Activated CD4-positive, CD25-positive, alpha-beta regulatory T cell (primary cell): ENCODE measurements around the gene PCDHB11.
"Not testable (repeated sequence)": the region's sequence is repeated elsewhere in the genome, so short reads cannot be mapped to it uniquely, and the experiment has no call there.

ENCODE experiments used
- DNase-seq, 4 experiments: peaks; one replicate each; lab custom pipeline; 2025; lab: John Stamatoyannopoulos, UW

Gene PCDHB11

DNA sequence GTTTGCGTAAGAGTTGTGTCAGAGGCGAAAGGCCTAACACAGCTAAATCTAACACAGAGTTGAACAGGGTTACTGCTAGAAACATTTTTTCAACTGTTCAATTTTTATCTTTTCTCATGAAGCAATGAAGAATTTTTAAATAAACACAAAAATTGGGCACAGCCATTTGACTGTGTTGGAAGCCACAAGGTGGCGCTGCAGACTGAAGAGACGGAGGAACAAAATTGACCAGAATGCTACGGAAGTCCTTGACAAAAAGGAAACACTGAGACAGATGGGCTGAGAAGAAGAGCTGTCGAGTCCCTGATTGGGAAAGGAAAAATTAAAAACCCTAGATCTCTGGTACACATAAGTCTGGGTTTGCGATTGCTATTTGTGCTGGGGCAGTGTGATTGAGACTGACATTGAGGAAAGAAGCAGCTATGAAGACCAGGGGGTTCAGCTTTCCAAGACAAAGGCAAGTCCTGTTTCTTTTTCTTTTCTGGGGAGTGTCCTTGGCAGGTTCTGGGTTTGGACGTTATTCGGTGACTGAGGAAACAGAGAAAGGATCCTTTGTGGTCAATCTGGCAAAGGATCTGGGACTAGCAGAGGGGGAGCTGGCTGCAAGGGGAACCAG lies 12.4 kb upstream of the PCDHB11 start, which contains the start of gene PCDHB9:
Gene PCDHB9, plus strand, starts transcription at position 265 of the 616 bp plus-strand sequence. Its CDS starts 158 bp downstream, at position 423.
- no peak for DNase-seq

DNA sequence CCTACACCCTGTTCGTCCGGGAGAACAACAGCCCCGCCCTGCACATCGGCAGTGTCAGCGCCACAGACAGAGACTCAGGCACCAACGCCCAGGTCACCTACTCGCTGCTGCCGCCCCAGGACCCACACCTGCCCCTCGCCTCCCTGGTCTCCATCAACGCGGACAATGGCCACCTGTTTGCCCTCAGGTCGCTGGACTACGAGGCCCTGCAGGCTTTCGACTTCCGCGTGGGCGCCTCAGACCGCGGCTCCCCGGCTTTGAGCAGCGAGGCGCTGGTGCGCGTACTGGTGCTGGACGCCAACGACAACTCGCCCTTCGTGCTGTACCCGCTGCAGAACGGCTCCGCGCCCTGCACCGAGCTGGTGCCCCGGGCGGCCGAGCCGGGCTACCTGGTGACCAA lies 10.7 kb upstream of the PCDHB11 start:
- not testable (repeated sequence) for DNase-seq

DNA sequence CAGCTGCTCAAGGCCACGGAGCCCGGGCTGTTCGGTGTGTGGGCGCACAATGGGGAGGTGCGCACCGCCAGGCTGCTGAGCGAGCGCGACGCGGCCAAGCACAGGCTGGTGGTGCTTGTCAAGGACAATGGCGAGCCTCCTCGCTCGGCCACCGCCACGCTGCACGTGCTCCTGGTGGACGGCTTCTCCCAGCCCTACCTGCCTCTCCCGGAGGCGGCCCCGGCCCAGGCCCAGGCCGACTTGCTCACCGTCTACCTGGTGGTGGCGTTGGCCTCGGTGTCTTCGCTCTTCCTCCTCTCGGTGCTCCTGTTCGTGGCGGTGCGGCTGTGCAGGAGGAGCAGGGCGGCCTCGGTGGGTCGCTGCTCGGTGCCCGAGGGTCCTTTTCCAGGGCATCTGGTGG lies 10.3 kb upstream of the PCDHB11 start:
- DNase-seq = not testable (repeated sequence)

DNA sequence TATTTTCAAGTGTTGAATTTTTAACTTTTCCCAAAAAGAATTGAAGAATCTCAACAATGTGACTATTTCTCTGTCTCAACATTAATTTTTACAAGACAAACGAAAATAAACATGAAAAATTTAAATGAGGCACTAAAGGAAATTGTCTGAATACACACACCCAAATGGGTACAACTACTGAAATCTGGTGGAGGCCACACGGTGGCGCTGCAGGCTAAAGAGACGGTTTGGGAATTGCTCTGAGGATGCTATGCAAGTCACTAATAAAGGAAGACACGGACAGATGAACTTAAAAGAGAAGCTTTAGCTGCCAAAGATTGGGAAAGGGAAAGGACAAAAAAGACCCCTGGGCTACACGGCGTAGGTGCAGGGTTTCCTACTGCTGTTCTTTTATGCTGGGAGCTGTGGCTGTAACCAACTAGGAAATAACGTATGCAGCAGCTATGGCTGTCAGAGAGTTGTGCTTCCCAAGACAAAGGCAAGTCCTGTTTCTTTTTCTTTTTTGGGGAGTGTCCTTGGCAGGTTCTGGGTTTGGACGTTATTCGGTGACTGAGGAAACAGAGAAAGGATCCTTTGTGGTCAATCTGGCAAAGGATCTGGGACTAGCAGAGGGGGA lies 7.2 kb upstream of the PCDHB11 start, which contains the start of gene PCDHB10:
Gene PCDHB10, plus strand, starts transcription at position 244 of the 616 bp plus-strand sequence. Its CDS starts 200 bp downstream, at position 444.
- DNase-seq = no peak

DNA sequence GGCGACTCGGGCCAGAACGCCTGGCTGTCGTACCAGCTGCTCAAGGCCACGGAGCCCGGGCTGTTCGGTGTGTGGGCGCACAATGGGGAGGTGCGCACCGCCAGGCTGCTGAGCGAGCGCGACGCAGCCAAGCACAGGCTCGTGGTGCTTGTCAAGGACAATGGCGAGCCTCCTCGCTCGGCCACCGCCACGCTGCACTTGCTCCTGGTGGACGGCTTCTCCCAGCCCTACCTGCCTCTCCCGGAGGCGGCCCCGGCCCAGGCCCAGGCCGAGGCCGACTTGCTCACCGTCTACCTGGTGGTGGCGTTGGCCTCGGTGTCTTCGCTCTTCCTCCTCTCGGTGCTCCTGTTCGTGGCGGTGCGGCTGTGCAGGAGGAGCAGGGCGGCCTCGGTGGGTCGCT lies 5.1 kb upstream of the PCDHB11 start:
- DNase-seq = not testable (repeated sequence)

DNA sequence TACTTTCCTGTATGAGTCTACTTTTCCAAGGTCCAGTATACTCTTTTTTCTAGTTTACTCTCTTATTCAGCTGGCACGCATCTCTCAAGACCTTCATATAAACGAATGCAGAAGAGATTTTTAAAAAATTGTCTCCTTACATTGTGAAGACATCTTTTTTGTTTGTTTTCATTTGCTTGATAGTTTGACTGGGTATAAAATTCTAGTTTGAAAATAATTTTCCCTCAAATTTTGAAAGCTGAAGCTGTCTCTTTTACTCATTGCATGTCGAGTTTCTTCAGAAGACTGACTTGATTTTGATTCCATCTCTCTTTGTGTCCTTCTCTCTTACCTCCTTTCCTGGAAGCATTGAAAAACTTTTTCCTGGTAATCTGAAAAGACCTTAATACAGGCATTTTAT lies 3.1 kb upstream of the PCDHB11 start:
- DNase-seq = no peak

DNA sequence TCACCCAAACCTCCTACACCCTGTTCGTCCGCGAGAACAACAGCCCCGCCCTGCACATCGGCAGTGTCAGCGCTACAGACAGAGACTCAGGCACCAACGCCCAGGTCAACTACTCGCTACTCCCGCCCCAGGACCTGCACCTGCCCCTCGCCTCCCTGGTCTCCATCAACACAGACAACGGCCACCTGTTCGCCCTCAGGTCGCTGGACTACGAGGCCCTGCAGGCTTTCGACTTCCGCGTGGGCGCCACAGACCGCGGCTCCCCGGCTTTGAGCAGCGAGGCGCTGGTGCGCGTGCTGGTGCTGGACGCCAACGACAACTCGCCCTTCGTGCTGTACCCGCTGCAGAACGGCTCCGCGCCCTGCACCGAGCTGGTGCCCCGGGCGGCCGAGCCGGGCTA lies 1.7 kb downstream of the PCDHB11 start:
- DNase-seq = not testable (repeated sequence)

DNA sequence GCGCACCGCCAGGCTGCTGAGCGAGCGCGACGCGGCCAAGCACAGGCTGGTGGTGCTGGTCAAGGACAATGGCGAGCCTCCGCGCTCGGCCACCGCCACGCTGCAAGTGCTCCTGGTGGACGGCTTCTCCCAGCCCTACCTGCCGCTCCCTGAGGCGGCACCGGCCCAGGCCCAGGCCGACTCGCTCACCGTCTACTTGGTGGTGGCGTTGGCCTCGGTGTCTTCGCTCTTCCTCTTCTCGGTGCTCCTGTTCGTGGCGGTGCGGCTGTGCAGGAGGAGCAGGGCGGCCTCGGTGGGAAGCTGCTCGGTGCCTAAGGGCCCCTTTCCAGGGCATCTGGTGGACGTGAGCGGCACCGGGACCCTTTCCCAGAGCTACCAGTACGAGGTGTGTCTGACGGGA lies 2.2 kb downstream of the PCDHB11 start:
- not testable (repeated sequence) for DNase-seq

DNA sequence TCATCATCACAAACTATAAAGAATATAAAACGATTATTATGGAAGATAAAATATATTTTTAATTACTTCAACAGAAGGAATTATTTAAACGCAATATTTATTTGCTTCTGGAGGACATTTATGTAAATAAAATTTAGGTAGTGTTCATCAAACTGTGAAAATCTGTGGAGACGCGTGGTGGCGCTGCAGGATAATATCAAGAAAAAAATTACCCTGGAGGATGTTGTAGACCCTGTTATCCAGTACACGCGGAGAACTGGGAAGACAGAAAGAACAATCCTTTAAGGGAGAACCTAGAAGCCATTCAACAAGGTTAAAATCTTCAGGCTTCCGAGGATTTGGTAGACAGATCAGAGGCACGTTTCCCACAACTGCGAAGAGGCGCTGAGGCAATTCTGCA lies 9.1 kb downstream of the PCDHB11 start, which contains the start of gene PCDHB12:
Gene PCDHB12, plus strand, starts transcription at position 242 of the 400 bp plus-strand sequence. CDS start 189 bp downstream, outside the sequence.
- DNase-seq = no peak

DNA sequence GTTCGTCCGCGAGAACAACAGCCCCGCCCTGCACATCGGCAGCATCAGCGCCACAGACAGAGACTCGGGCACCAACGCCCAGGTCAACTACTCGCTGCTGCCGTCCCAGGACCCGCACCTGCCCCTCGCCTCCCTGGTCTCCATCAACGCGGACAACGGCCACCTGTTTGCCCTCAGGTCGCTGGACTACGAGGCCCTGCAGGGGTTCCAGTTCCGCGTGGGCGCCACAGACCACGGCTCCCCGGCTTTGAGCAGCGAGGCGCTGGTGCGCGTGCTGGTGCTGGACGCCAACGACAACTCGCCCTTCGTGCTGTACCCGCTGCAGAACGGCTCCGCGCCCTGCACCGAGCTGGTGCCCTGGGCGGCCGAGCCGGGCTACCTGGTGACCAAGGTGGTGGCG lies 10.9 kb downstream of the PCDHB11 start:
- not testable (repeated sequence) for DNase-seq

DNA sequence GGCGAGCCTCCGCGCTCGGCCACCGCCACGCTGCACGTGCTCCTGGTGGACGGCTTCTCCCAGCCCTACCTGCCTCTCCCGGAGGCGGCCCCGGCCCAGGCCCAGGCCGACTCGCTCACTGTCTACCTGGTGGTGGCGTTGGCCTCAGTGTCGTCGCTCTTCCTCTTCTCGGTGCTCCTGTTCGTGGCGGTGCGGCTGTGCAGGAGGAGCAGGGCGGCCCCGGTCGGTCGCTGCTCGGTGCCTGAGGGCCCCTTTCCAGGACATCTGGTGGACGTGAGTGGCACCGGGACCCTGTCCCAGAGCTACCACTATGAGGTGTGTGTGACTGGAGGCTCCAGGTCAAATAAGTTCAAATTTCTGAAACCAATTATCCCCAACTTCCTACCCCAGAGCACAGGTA lies 11.4 kb downstream of the PCDHB11 start:
- not testable (repeated sequence) for DNase-seq

DNA sequence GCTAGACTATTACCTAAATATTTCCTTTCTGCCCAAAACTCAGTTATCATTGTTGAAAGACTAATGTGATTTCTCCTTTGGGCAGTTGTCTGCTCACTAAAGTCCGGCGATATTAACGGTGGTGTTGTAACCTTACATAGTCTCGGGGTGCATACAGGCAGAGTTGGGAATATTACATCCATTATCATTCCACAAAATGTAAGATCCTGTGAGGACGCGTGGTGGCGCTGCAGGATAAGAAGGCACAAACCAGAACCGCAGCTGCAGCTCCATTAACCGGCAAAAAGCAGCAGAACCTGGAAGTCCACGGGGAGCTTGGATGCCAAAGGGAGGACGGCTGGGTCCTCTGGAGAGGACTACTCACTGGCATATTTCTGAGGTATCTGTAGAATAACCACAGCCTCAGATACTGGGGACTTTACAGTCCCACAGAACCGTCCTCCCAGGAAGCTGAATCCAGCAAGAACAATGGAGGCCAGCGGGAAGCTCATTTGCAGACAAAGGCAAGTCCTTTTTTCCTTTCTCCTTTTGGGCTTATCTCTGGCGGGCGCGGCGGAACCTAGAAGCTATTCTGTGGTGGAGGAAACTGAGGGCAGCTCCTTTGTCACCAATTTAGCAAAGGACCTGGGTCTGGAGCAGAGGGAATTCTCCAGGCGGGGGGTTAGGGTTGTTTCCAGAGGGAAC lies 14.4 kb downstream of the PCDHB11 start, which contains the start of gene PCDHB13:
Gene PCDHB13, plus strand, starts transcription at position 264 of the 684 bp plus-strand sequence. Its CDS starts 205 bp downstream, at position 469.
- DNase-seq = not testable (repeated sequence)

DNA sequence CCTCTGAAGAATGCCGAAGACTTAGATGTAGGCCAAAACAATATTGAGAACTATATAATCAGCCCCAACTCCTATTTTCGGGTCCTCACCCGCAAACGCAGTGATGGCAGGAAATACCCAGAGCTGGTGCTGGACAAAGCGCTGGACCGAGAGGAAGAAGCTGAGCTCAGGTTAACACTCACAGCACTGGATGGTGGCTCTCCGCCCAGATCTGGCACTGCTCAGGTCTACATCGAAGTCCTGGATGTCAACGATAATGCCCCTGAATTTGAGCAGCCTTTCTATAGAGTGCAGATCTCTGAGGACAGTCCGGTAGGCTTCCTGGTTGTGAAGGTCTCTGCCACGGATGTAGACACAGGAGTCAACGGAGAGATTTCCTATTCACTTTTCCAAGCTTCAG lies 15.2 kb downstream of the PCDHB11 start:
- not testable (repeated sequence) for DNase-seq

DNA sequence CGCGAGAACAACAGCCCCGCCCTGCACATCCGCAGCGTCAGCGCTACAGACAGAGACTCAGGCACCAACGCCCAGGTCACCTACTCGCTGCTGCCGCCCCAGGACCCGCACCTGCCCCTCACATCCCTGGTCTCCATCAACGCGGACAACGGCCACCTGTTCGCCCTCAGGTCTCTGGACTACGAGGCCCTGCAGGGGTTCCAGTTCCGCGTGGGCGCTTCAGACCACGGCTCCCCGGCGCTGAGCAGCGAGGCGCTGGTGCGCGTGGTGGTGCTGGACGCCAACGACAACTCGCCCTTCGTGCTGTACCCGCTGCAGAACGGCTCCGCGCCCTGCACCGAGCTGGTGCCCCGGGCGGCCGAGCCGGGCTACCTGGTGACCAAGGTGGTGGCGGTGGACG lies 16.1 kb downstream of the PCDHB11 start:
- not testable (repeated sequence) for DNase-seq

DNA sequence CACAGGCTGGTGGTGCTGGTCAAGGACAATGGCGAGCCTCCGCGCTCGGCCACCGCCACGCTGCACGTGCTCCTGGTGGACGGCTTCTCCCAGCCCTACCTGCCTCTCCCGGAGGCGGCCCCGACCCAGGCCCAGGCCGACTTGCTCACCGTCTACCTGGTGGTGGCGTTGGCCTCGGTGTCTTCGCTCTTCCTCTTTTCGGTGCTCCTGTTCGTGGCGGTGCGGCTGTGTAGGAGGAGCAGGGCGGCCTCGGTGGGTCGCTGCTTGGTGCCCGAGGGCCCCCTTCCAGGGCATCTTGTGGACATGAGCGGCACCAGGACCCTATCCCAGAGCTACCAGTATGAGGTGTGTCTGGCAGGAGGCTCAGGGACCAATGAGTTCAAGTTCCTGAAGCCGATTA lies 16.6 kb downstream of the PCDHB11 start:
- DNase-seq = not testable (repeated sequence)

DNA sequence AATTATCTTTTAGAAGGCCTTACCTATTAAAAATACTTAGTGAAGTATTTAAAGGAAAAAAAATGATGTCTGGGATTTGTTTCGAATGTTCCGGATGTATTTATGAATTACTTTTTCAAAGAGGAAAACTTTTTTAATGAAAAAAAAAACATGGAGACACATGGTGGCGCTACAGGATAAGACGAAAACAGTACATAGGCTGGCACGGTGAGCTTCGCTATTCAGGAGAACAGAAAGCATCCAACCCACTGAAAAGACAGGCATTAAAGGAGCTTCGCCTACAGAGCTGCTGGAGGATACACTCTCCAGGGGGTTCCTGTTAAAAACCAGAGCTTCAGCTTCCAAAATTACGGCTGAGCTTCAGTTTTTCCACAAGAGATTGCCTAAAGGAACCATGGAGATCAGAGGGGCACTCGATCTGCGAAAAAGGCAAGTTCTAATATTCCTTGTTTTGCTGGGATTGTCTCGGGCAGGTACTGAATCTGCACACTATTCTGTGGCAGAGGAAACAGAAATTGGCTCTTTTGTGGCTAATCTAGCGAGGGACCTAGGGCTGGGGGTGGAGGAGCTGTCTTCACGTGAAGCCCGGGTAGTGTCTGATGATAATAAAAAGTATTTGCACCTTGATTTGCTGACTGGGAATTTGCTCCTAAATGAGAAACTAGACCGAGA lies 23.8 kb downstream of the PCDHB11 start, which contains the start of gene PCDHB14:
Gene PCDHB14, plus strand, starts transcription at position 232 of the 672 bp plus-strand sequence. Its CDS starts 163 bp downstream, at position 395.
- no peak for DNase-seq

DNA sequence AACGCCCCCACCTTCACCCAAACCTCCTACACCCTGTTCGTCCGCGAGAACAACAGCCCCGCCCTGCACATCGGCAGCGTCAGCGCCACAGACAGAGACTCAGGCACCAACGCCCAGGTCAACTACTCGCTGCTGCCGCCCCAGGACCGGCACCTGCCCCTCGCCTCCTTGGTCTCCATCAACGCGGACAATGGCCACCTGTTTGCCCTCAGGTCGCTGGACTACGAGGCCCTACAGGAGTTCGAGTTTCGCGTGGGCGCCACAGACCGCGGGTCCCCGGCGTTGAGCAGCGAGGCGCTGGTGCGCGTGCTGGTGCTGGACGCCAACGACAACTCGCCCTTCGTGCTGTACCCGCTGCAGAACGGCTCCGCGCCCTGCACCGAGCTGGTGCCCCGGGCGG lies 25.4 kb downstream of the PCDHB11 start:
- DNase-seq = not testable (repeated sequence)

DNA sequence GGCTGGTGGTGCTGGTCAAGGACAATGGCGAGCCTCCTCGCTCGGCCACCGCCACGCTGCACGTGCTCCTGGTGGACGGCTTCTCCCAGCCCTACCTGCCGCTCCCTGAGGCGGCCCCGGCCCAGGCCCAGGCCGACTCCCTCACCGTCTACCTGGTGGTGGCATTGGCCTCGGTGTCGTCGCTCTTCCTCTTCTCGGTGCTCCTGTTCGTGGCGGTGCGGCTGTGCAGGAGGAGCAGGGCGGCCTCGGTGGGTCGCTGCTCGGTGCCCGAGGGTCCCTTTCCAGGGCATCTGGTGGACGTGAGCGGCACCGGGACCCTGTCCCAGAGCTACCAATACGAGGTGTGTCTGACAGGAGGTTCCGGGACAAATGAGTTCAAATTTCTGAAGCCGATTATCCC lies 26.0 kb downstream of the PCDHB11 start:
- DNase-seq = not testable (repeated sequence)

DNA sequence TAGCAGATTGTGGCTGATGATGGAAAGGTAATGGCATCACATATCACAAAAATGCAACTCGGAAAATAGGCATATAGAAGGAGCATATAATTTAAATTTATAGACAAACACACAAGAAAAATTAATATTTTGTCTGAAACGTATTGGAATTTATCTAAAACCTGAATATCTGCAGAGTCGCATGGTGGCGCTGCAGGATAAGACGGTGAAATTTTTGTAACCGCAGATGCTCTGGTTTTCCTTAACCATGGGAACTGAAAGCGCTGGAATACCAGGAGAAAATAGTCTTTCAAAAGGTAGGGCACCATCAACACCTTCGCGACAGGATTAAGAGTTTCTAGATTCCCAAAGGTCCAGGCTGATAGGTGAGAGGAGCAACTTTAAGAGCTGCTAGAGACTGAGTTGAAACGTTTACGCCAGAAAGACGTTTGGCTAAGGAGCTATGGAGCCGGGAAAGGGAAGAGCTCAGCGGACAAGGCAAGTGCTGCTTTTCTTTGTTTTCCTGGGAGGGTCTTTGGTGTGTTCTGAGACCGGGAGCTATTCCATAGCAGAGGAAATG lies 34.8 kb downstream of the PCDHB11 start:
- no peak for DNase-seq

DNA sequence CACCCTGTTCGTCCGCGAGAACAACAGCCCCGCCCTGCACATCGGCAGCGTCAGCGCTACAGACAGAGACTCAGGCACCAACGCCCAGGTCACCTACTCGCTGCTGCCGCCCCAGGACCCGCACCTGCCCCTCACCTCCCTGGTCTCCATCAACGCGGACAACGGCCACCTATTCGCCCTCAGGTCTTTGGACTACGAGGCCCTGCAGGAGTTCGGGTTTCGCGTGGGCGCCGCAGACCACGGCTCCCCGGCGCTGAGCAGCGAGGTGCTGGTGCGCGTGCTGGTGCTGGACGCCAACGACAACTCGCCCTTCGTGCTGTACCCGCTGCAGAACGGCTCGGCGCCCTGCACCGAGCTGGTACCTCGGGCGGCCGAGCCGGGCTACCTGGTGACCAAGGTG lies 36.5 kb downstream of the PCDHB11 start:
- DNase-seq = not testable (repeated sequence)

DNA sequence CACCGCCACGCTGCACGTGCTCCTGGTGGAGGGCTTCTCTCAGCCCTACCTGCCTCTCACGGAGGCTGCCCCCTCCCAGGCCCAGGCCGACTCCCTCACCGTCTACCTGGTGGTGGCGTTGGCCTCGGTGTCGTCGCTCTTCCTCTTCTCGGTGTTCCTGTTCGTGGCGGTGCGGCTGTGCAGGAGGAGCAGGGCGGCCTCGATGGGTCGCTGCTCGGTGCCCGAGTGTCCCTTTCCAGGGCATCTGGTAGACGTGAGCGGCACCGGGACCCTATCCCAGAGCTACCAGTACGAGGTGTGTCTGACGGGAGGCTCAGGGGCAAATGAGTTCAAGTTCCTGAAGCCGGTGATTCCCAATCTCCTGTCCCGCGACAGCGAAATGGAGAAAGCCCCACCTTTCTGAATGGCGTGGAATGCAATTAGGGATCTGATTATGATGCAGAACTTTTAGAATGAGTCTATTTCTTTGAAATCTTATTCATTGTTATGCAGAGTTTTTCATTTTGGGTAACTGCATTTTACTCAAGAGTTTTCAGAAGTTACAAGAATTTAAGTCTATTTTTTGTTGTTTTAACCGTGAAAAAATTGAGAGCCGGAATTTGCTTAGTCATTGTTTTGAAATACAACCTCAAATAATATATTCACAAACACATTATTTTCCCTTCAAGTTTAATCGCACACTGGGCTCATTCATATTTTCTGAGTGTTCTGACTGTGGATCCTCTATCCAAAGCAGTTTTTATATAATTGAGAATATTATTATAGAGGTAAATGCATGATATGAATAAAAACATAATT lies 37.3 kb downstream of the PCDHB11 start:
- DNase-seq = no peak
